ENCODE measurements around the gene AMDHD2. TPM values are rescaled to one million over a fixed set of nuclear protein-coding genes. Genes with fewer than 3 reads are reported as not detected.
"Not testable (repeated sequence)": the region's sequence is repeated elsewhere in the genome, so short reads cannot be mapped to it uniquely, and the experiment has no call there.

The AMDHD2 gene
- total and polyA plus RNA-seq, 2 experiments from 2014 or later: 15.2 to 31.9 TPM

DNA sequence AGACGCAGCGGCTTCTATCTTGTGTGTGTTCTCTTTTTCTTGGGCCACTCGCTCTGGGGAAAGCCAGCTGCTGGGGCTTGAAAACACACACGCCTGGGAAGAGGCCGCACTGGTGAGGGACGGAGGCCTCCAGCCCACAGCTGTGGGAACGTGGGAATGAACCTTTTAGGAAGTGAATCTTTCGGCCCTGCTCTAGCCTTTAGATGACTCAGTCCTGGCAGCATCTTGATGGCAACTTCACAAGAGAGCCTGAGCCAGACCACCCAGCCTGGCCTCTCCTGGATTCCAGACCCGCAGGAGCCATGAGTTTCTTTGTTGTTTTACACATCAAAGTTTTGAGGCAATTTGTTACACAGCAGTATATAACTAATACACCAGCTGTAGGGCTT, 15.4 kb downstream of the AMDHD2 start:
- H3K9me3 ChIP-seq (ENCODE audit: low read depth): no peaks in the 10 kb centered on the region
- no peaks in the 10 kb centered on the region for H3K27me3 ChIP-seq (replicated peaks; ENCODE audit: insufficient read depth)
- H3K79me2 ChIP-seq (ENCODE audit: insufficient read depth): peaks cover 23% of the 10 kb centered on the region
- H3K4me1 ChIP-seq (ENCODE audit: insufficient read depth): peaks cover 28% of the 10 kb centered on the region
- WGBS, 2 experiments (ENCODE audit: low coverage in 1 of 2, low lambda C conversion rate in 2 of 2, missing lambda C conversion rate in 2 of 2): 7 to 14% methylated on average over 9 of the region's 9 CpGs
- no peaks in the 10 kb centered on the region for H3K36me3 ChIP-seq (ENCODE audit: low read depth)
- no peak for TF ChIP-seq EZH2 (IDR thresholded peaks at IDR 0.05; ENCODE audit: insufficient read depth, poor library complexity, severe bottlenecking)
- no peak for TF ChIP-seq EZH2phosphoT487 (IDR thresholded peaks at IDR 0.05; ENCODE audit: insufficient read depth, low read depth)
- no peaks in the 10 kb centered on the region for H3K9me2 ChIP-seq (ENCODE audit: insufficient read depth)
- H3K4me3 ChIP-seq: no peak overlapping the region
- H3K4me2 ChIP-seq (ENCODE audit: unreplicated experiment): peak overlapping the region; percentile 1
- peak overlapping the region; percentile 66 for H3K9ac ChIP-seq
- peaks cover 26% of the 10 kb centered on the region for H3F3A ChIP-seq (ENCODE audit: insufficient read depth)
- in situ Hi-C loops (cut with MboI): no loop called here
- no peaks in the 10 kb centered on the region; the same call in 1 of the 2 replicates for H4K20me1 ChIP-seq (ENCODE audit: insufficient read depth)
- H2AFZ ChIP-seq: peak overlapping the region; percentile 21; the same call in 1 of the 2 replicates
- H3K27ac ChIP-seq: peak overlapping the region; percentile 82
- DNase-seq: peak; percentile 90

DNA sequence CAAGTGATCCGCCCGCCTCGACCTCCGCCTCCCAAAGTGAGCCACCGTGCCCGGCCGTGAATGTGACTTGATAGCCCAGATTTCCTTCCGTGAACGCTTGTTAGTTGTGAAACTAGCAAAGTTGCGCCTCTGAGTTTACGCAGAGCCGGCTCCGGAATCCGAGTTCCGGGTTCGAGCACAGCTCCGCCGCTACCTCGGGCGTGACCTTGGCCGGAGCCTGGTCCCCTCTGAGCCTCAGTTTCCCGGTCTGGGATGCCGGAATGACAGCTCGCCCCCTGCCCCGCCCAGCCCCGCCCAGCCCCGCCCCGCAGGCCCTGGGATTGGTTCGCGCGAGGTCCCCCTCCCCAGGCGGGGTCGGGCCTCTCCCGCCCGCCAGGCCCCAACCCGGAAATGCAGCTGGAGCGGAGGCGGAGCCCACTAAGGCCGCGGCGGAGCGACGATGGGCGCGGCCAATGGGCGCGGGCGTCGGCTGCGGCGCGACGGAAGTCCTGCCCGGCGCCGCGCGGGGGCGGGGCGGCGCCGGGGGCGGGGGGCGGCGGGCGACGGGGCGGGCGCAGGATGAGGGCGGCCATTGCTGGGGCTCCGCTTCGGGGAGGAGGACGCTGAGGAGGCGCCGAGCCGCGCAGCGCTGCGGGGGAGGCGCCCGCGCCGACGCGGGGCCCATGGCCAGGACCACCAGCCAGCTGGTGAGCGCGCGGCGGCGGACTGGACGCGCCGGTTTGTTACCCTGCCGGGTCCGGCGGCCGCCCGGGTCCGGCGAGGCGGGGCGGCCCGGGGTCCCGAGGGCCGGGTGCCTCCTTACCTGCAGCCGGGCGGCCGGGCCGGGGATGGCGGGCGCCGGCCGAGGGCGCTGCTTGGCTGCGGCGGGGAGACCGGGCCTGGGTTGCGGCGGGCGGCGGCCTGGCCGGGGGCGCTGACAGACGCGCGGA, 17.5 kb downstream of the AMDHD2 start, which contains the start of gene PDPK1:
Gene PDPK1, plus strand, starts transcription at position 571 of the 929 bp plus-strand sequence. Its CDS starts 92 bp downstream, at position 663.
- Histone ChIP-seq H3K4me1 (ENCODE audit: insufficient read depth) (peaks cover 24% of the 10 kb centered on the region), H4K20me1 (ENCODE audit: insufficient read depth) (no peaks in the 10 kb centered on the region; the same call in 1 of the 2 replicates), H3K4me3 (peak within 1 kb of the TSS; percentile 80), H3K9me2 (ENCODE audit: insufficient read depth) (no peaks in the 10 kb centered on the region), H3K27ac (peak within 1 kb of the TSS; percentile 82), H2AFZ (peak within 1 kb of the TSS; percentile 81), H3K79me2 (ENCODE audit: insufficient read depth) (peaks cover 43% of the 10 kb centered on the region), H3F3A (ENCODE audit: insufficient read depth) (peaks cover 26% of the 10 kb centered on the region), H3K9ac (peak within 1 kb of the TSS; percentile 82), H3K4me2 (ENCODE audit: unreplicated experiment) (peak within 1 kb of the TSS; percentile 84), H3K27me3 (replicated peaks; ENCODE audit: insufficient read depth) (no peaks in the 10 kb centered on the region), H3K9me3 (ENCODE audit: low read depth) (no peaks in the 10 kb centered on the region), H3K36me3 (ENCODE audit: low read depth) (no peaks in the 10 kb centered on the region)
- DNase-seq: peak; percentile 98
- TF ChIP-seq EZH2 (IDR thresholded peaks at IDR 0.05; ENCODE audit: insufficient read depth, poor library complexity, severe bottlenecking): no peak
- TF ChIP-seq EZH2phosphoT487 (IDR thresholded peaks at IDR 0.05; ENCODE audit: insufficient read depth, low read depth): no peak
- WGBS, 2 experiments (ENCODE audit: low coverage in 1 of 2, low lambda C conversion rate in 2 of 2, missing lambda C conversion rate in 2 of 2): 0 to 2% methylated on average over 59 to 74 of the region's 126 CpGs
- in situ Hi-C loops (cut with MboI): no loop called here

DNA sequence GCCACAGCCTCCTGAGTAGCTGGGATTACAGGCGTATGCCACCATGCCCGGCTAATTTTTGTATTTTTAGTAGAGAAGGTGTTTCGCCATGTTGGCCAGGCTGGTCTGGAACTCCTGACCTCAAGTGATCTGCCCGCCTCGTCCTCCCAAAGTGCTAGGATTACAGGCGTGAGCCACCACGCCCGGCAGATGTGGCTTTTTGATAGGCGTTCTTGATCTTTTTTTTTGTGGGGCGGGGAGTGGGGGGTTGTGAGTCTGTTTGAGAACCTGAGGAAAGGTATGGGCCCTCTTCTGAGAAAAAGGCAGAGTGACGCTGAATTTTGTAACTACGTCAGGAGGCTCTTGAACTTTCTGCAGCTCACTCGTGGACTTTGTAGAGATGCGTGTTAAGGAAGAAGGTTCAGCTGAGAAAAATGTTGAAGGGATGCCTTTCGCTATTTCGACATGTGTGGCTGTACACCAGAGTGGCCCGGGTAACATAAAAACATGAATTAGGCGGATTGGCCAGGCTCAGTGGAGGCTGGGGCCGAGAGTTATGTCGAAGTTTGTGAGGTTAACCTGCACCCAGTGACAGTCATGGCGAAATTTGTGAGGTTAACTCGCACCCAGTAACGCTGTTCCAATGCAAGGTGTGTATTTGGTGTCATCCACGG, 19.1 kb downstream of the AMDHD2 start:
- DNase-seq; H4K20me1 ChIP-seq (ENCODE audit: insufficient read depth); H3K36me3 ChIP-seq (ENCODE audit: low read depth); in situ Hi-C loops (cut with MboI); H3K9me2 ChIP-seq (ENCODE audit: insufficient read depth); H2AFZ ChIP-seq; H3K9me3 ChIP-seq (ENCODE audit: low read depth); H3K27ac ChIP-seq; H3K27me3 ChIP-seq (replicated peaks; ENCODE audit: insufficient read depth): not testable (repeated sequence)
- Histone ChIP-seq H3K79me2 (ENCODE audit: insufficient read depth) (peaks cover 52% of the 10 kb centered on the region), H3K4me2 (ENCODE audit: unreplicated experiment) (peak overlapping the region; percentile 76), H3K9ac (peak overlapping the region; percentile 73), H3K4me1 (ENCODE audit: insufficient read depth) (peaks cover 24% of the 10 kb centered on the region), H3K4me3 (peak overlapping the region; percentile 80), H3F3A (ENCODE audit: insufficient read depth) (peaks cover 22% of the 10 kb centered on the region)
- WGBS, 2 experiments (ENCODE audit: low coverage in 1 of 2, low lambda C conversion rate in 2 of 2, missing lambda C conversion rate in 2 of 2): 71 to 72% methylated on average over 24 of the region's 24 CpGs

DNA sequence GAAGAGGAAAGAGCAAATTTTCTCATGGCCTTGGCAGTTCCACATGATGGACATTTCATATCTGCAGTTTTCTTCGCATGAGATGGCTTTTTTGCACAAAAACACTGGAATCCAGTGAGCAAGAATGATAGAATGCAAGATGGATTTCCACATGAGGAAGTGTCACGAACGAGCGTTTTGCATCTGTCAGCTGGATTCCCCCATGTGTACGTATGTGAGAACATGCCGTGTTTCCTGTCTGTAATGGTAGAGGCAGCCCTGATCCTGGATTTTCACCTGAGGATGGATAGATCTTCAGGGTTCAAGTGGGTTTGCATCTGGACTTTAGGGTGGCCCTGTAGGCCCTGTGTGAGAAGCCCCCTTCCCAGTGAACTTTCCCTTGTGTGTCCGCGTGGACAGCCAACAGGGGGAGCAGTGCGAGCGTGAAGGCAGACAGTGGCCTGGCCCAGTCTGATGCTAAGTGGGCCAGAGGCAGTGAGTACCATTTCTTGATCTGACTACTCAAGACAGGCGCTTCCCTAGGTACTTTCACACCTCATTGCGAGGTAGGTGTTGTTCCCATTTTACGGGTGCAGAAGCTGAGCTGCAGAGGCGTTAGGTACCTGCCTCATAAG, 19.8 kb downstream of the AMDHD2 start:
- H3K9me2 ChIP-seq (ENCODE audit: insufficient read depth); H2AFZ ChIP-seq; H3K27ac ChIP-seq; H4K20me1 ChIP-seq (ENCODE audit: insufficient read depth); H3K27me3 ChIP-seq (replicated peaks; ENCODE audit: insufficient read depth); H3K9me3 ChIP-seq (ENCODE audit: low read depth); in situ Hi-C loops (cut with MboI); H3K36me3 ChIP-seq (ENCODE audit: low read depth): not testable (repeated sequence)
- Histone ChIP-seq H3K4me1 (ENCODE audit: insufficient read depth) (peaks cover 24% of the 10 kb centered on the region), H3K79me2 (ENCODE audit: insufficient read depth) (peaks cover 58% of the 10 kb centered on the region), H3K4me3 (0 out of 2 replicates have a peak overlapping the region, but pooled peaks have one; percentile 80), H3K9ac (0 out of 2 replicates have a peak overlapping the region, but pooled peaks have one; percentile 73), H3K4me2 (ENCODE audit: unreplicated experiment) (peak overlapping the region; percentile 76), H3F3A (ENCODE audit: insufficient read depth) (peaks cover 16% of the 10 kb centered on the region)
- WGBS, 2 experiments (ENCODE audit: low coverage in 1 of 2, low lambda C conversion rate in 2 of 2, missing lambda C conversion rate in 2 of 2): 57 to 59% methylated on average over 14 of the region's 14 CpGs
- DNase-seq: peak; percentile 54

DNA sequence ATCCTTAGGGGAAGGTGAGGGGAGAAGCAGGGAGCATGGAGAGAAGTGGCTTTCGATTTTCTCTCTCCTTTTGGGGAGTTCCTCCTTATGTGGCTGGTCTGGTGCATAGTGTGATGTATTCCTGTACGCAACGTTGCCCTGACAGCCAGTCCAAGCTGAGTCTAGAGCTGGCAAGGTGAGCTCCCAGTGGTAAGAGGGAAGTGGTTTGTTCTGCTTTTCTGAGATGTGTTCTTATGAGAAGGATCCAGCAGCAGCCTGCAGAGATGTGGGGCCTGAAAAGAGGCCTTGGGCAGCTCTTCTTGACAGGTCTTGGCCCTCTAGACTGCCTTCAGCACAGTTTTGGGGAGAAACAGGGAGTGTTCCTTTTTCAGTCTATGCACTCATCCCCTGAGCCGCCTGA, 20.7 kb downstream of the AMDHD2 start:
- H3F3A ChIP-seq (ENCODE audit: insufficient read depth): peaks cover 11% of the 10 kb centered on the region
- H3K36me3 ChIP-seq (ENCODE audit: low read depth); H3K9me3 ChIP-seq (ENCODE audit: low read depth); H3K4me2 ChIP-seq (ENCODE audit: unreplicated experiment); H4K20me1 ChIP-seq (ENCODE audit: insufficient read depth); DNase-seq; in situ Hi-C loops (cut with MboI); H3K27me3 ChIP-seq (replicated peaks; ENCODE audit: insufficient read depth); H2AFZ ChIP-seq; H3K4me3 ChIP-seq; H3K9me2 ChIP-seq (ENCODE audit: insufficient read depth); H3K9ac ChIP-seq; H3K27ac ChIP-seq: not testable (repeated sequence)
- peaks cover 18% of the 10 kb centered on the region for H3K4me1 ChIP-seq (ENCODE audit: insufficient read depth)
- 85 to 86% methylated on average over 4 of the region's 4 CpGs for WGBS, 2 experiments (ENCODE audit: low coverage in 1 of 2, low lambda C conversion rate in 2 of 2, missing lambda C conversion rate in 2 of 2)
- H3K79me2 ChIP-seq (ENCODE audit: insufficient read depth): peaks cover 68% of the 10 kb centered on the region

DNA sequence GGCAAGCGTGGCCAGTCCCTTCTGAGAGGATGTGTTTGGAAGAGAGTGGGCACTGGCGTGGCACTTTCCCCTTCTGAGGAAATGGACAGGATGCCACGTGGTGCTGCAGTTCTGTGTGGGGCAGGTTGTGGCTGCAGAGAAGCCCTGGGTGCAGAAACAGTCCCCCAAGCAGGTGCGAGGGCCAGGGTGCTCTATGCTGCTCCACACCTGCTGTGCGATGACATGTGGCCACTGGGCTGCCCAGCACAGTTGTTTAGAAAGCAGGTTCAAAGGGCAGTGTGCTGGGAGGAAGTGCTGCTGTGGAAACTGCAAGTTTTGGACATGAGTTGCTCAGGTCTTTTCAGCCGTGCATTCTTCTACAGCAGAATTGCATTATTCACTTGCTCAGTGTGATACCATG, 21.2 kb downstream of the AMDHD2 start:
- H3K36me3 ChIP-seq (ENCODE audit: low read depth); H3K9ac ChIP-seq; H3K4me3 ChIP-seq; H3K27ac ChIP-seq; H3K27me3 ChIP-seq (replicated peaks; ENCODE audit: insufficient read depth); H4K20me1 ChIP-seq (ENCODE audit: insufficient read depth); H2AFZ ChIP-seq; H3K4me2 ChIP-seq (ENCODE audit: unreplicated experiment); H3F3A ChIP-seq (ENCODE audit: insufficient read depth); H3K9me3 ChIP-seq (ENCODE audit: low read depth); DNase-seq; H3K9me2 ChIP-seq (ENCODE audit: insufficient read depth); in situ Hi-C loops (cut with MboI): not testable (repeated sequence)
- 73 to 74% methylated on average over 6 of the region's 6 CpGs for WGBS, 2 experiments (ENCODE audit: low coverage in 1 of 2, low lambda C conversion rate in 2 of 2, missing lambda C conversion rate in 2 of 2)
- H3K79me2 ChIP-seq (ENCODE audit: insufficient read depth): peaks cover 73% of the 10 kb centered on the region
- peaks cover 15% of the 10 kb centered on the region for H3K4me1 ChIP-seq (ENCODE audit: insufficient read depth)

Data from GM23248 (cell line).